Endodermal cell (in vitro differentiated cells): ENCODE measurements around the gene CDRT15. TPM values are rescaled to one million over a fixed set of nuclear protein-coding genes. Genes with fewer than 3 reads are reported as not detected.

Experiments used
- DNase-seq: peaks from one replicate; pipeline ENCODE4 v3.0.0-alpha.2; 2017
- H3K27ac ChIP-seq: 2 replicates; pipeline ENCODE4 v1.5.1; 2013; ENCODE audit warnings: mild to moderate bottlenecking, low read depth, low read length, moderate library complexity
- H3K27me3 ChIP-seq: 2 replicates; pipeline ENCODE4 v1.6.1; 2013; ENCODE audit warnings: mild to moderate bottlenecking, low read length, moderate library complexity; ENCODE audit not compliant: insufficient read depth, control insufficient read depth, poor library complexity, severe bottlenecking
- H3K36me3 ChIP-seq: 2 replicates; pipeline ENCODE4 v1.7.0; 2013; ENCODE audit warnings: mild to moderate bottlenecking, low read length, moderate library complexity; ENCODE audit not compliant: control insufficient read depth, insufficient read depth
- H3K4me1 ChIP-seq: one replicate; pipeline ENCODE4 v1.7.0; 2013; ENCODE audit warnings: low read length; ENCODE audit not compliant: control insufficient read depth, insufficient read depth
- H3K4me3 ChIP-seq: 2 replicates; pipeline ENCODE4 v1.5.1; 2013; ENCODE audit warnings: mild to moderate bottlenecking, low read length, moderate library complexity
- H3K9ac ChIP-seq: 2 replicates; pipeline ENCODE4 v1.6.1; 2013; ENCODE audit warnings: mild to moderate bottlenecking, low read length, moderate library complexity; ENCODE audit not compliant: poor library complexity, severe bottlenecking; ENCODE audit errors: extremely low read depth
- H3K9me3 ChIP-seq: 2 replicates; pipeline ENCODE4 v1.6.1; 2013; ENCODE audit warnings: mild to moderate bottlenecking, low read length, moderate library complexity; ENCODE audit not compliant: control insufficient read depth
- H3K27ac Mint-ChIP-seq: 2 replicates; pipeline ENCODE4 v1.8.0; 2020; ENCODE audit warnings: mixed read lengths
- H3K27me3 Mint-ChIP-seq: 2 replicates; pipeline ENCODE4 v1.8.0; 2021; ENCODE audit warnings: mild to moderate bottlenecking, mixed read lengths; ENCODE audit not compliant: insufficient read depth
- H3K36me3 Mint-ChIP-seq: 2 replicates; pipeline ENCODE4 v1.8.0; 2020; ENCODE audit warnings: low read depth, mixed read lengths
- H3K4me1 Mint-ChIP-seq: 2 replicates; pipeline ENCODE4 v1.8.0; 2020; ENCODE audit warnings: mixed read lengths
- H3K4me3 Mint-ChIP-seq: 2 replicates; pipeline ENCODE4 v1.8.0; 2020; ENCODE audit warnings: mild to moderate bottlenecking, moderate library complexity, mixed read lengths
- H3K9me3 Mint-ChIP-seq: 2 replicates; pipeline ENCODE4 v1.8.0; 2020; ENCODE audit warnings: mild to moderate bottlenecking, mixed read lengths
- WGBS, 2 experiments: methylation state at CpG; one replicate each; pipeline versions ENCODE4 v1.1.5 to v1.1.7; 2013; ENCODE audit warnings: missing lambda C conversion rate in 2 of 2, mixed read lengths in 1 of 2; ENCODE audit not compliant: insufficient coverage in 1 of 2, insufficient read length in 1 of 2; 5-methylcytosine and 5-hydroxymethylcytosine counted together
- total RNA-seq, 2 donors: library from RNA; stranded (reverse); fragmentation: NEBNext Ultra II Directional in 1 of 2; extraction: Animal tissue kit (Norgen Biotek cat#: 25700) in 1 of 2; gene quantifications; 2 replicates in 1 of 2; 3 replicates in 1 of 2; pipeline ENCODE4 v1.2.1, GENCODE V29; 2021
- TF ChIP-seq, protein P1 (sequence below): fragments of 200-600 bp; sonication (generic); conservative IDR thresholded peaks from 2 replicates; pipeline ENCODE4 v1.5.0; 2021; ENCODE audit warnings: antibody characterized with exemption, mild to moderate bottlenecking

The CDRT15 gene
- total RNA-seq, 2 donors from 2014 or later = not detected

DNA sequence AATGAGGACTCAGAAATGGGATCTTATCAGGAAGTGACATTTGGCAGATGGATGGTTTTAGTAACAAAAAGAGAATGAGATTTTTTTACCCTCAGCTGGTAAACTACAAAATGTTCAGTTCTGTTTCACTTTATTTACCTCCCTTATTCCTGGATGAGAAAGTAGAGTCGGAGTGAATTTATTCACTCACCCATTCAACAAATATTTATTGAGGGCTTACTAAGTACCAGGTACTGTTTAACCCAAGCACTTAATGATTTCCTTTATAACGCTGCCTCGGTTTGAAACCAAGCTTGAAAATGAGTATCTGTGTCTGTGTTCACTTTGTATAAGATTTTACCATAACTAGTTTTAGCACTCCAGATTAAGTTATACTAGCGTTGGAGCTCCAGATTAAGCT, 38.1 kb downstream of the CDRT15 start:
- no peak for DNase-seq
- TF ChIP-seq, protein P1, sequence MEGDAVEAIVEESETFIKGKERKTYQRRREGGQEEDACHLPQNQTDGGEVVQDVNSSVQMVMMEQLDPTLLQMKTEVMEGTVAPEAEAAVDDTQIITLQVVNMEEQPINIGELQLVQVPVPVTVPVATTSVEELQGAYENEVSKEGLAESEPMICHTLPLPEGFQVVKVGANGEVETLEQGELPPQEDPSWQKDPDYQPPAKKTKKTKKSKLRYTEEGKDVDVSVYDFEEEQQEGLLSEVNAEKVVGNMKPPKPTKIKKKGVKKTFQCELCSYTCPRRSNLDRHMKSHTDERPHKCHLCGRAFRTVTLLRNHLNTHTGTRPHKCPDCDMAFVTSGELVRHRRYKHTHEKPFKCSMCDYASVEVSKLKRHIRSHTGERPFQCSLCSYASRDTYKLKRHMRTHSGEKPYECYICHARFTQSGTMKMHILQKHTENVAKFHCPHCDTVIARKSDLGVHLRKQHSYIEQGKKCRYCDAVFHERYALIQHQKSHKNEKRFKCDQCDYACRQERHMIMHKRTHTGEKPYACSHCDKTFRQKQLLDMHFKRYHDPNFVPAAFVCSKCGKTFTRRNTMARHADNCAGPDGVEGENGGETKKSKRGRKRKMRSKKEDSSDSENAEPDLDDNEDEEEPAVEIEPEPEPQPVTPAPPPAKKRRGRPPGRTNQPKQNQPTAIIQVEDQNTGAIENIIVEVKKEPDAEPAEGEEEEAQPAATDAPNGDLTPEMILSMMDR = no peak
- H3K36me3 Mint-ChIP-seq = peaks cover 3% of the 10 kb centered on the region
- H3K27me3 Mint-ChIP-seq = no peaks in the 10 kb centered on the region
- H3K9me3 Mint-ChIP-seq = no peaks in the 10 kb centered on the region
- 95% methylated on average over 3 of the region's 4 CpGs; no CpG with 5 or more reads in 1 of the 2 experiments for WGBS, 2 experiments
- Histone ChIP-seq H3K4me3 (no peak overlapping the region), H3K27ac (no peak overlapping the region), H3K9me3 (no peaks in the 10 kb centered on the region), H3K4me1 (no peaks in the 10 kb centered on the region), H3K27me3 (no peaks in the 10 kb centered on the region), H3K36me3 (peaks cover 16% of the 10 kb centered on the region), H3K9ac (no peak overlapping the region)
- H3K4me3 Mint-ChIP-seq = no peak overlapping the region
- peaks cover 15% of the 10 kb centered on the region for H3K4me1 Mint-ChIP-seq
- H3K27ac Mint-ChIP-seq = no peak overlapping the region

DNA sequence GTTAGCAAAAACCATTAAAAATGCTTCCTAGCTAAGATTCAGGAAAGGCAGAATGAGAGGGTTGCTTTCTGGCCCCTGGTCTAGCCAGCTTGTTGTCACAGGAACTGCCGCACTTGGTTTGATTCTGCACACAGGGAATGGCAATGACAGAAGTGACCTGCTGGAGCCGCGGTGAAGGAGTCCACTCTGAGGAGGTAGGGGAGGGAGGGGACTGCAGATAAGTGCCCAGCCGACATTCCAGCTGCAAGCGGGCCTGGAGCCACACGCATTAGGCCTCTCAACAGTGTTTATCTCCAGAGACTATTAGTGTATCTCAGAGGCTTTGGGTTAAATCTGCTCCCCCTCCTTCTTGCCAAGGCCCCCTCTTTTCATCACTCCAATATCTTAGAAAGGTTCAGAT, 38.6 kb downstream of the CDRT15 start:
- TF ChIP-seq, protein P1 = no peak
- Mint-ChIP-seq H3K9me3 (no peaks in the 10 kb centered on the region), H3K4me1 (peaks cover 15% of the 10 kb centered on the region), H3K27ac (no peak overlapping the region), H3K27me3 (no peaks in the 10 kb centered on the region), H3K4me3 (no peak overlapping the region), H3K36me3 (peaks cover 3% of the 10 kb centered on the region)
- no peak overlapping the region for H3K9ac ChIP-seq
- no peak overlapping the region for H3K27ac ChIP-seq
- H3K9me3 ChIP-seq = no peaks in the 10 kb centered on the region
- DNase-seq = peak; percentile 54
- 87% methylated on average over 6 of the region's 6 CpGs; no CpG with 5 or more reads in 1 of the 2 experiments for WGBS, 2 experiments
- no peak overlapping the region for H3K4me3 ChIP-seq
- H3K27me3 ChIP-seq = no peaks in the 10 kb centered on the region
- H3K36me3 ChIP-seq = peaks cover 16% of the 10 kb centered on the region
- H3K4me1 ChIP-seq = no peaks in the 10 kb centered on the region

DNA sequence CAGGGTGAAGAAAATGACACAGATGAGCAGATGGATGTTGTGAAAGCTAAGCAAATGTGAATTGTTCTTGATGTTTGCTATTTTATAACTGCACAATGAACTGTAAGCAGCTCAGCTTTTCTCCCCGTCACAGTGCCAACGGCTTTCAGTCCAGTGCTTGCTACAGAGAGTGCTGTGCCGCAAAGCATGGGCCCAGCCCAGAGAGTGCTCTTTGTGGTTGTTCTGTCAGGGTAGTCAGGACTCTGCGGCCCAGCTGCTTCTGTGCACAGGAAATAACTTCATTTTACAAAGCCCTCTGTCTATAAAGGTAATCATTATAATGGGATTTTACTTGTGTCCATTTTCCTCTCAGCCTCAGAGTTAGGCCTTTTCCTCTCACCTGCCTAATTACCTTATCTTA, 39.1 kb downstream of the CDRT15 start:
- Histone ChIP-seq H3K4me1 (no peaks in the 10 kb centered on the region), H3K27ac (no peak overlapping the region), H3K36me3 (peaks cover 16% of the 10 kb centered on the region), H3K9me3 (no peaks in the 10 kb centered on the region), H3K9ac (no peak overlapping the region), H3K4me3 (no peak overlapping the region), H3K27me3 (no peaks in the 10 kb centered on the region)
- TF ChIP-seq, protein P1 = no peak
- Mint-ChIP-seq H3K4me3 (no peak overlapping the region), H3K27me3 (no peaks in the 10 kb centered on the region), H3K4me1 (peaks cover 15% of the 10 kb centered on the region), H3K27ac (no peak overlapping the region), H3K9me3 (no peaks in the 10 kb centered on the region), H3K36me3 (peaks cover 3% of the 10 kb centered on the region)
- DNase-seq = no peak
- 0 to 50% methylated on average over 2 to 4 of the region's 4 CpGs for WGBS, 2 experiments
